SK-N-SH (cell line): ENCODE results near the gene DPF3. TPM values are rescaled to one million over a fixed set of nuclear protein-coding genes. Genes with fewer than 3 reads are reported as not detected.

ENCODE experiments used
- CTCF ChIA-PET: fragments of 300-600, 350-600 bp; formaldehyde crosslinking; extraction: SDS; loops from one replicate; lab custom pipeline; 2021; lab: Yijun Ruan, JAX
- POLR2A ChIA-PET: fragments of 350-600 bp; sonication (Branson Sonifier 250); formaldehyde crosslinking; extraction: SDS; loops from one replicate; lab custom pipeline; 2020; ENCODE audit warnings: antibody characterized with exemption, inconsistent platforms; lab: Yijun Ruan, JAX
- DNase-seq: peaks from one replicate; pipeline ENCODE4 v3.0.0; 2012
- H2AFZ ChIP-seq: fragments of 200-600 bp; sonication (generic); 2 replicates; pipeline ENCODE4 v1.8.1; 2016; ENCODE audit warnings: antibody characterized with exemption, mild to moderate bottlenecking, low read depth
- H3F3A ChIP-seq: fragments of 200-600 bp; sonication (generic); replicated peaks from 2 replicates; pipeline ENCODE3; 2016; ENCODE audit warnings: antibody characterized with exemption, mild to moderate bottlenecking; ENCODE audit not compliant: insufficient read depth
- H3K27ac ChIP-seq, 2 experiments: fragments of 200-500 bp in 1 of 2; fragments of 200-600 bp in 1 of 2; sonication (Bioruptor generic) in 1 of 2; sonication (generic), shearing (Covaris generic) in 1 of 2; 2 replicates each; pipeline versions ENCODE4 v1.5.1 to v1.6.1; 2014 to 2016; ENCODE audit warnings: low read depth in 2 of 2, inconsistent platforms in 1 of 2, low read length in 1 of 2, mild to moderate bottlenecking in 1 of 2, mixed read lengths in 1 of 2
- H3K27me3 ChIP-seq: fragments of 200-600 bp; sonication (generic), shearing (Covaris generic); 2 replicates; pipeline ENCODE4 v1.6.1; 2016; ENCODE audit warnings: mixed run types; ENCODE audit not compliant: insufficient read depth
- H3K36me3 ChIP-seq, 2 experiments: fragments of 200-500 bp in 1 of 2; fragments of 200-600 bp in 1 of 2; sonication (Bioruptor generic) in 1 of 2; sonication (generic) in 1 of 2; replicated peaks in 1 of 2; 2 replicates each; pipeline versions ENCODE3 to v1.5.1; 2014 to 2016; ENCODE audit warnings: low read length in 1 of 2, mild to moderate bottlenecking in 1 of 2; ENCODE audit not compliant: insufficient read depth in 2 of 2, control insufficient read depth in 1 of 2
- H3K4me1 ChIP-seq, 2 experiments: fragments of 200-500 bp in 1 of 2; fragments of 200-600 bp in 1 of 2; sonication (Bioruptor generic) in 1 of 2; sonication (generic), shearing (Covaris generic) in 1 of 2; 2 replicates each; pipeline versions ENCODE4 v1.5.1 to v1.6.1; 2014 to 2016; ENCODE audit warnings: low read depth in 1 of 2, low read length in 1 of 2, mixed run types in 1 of 2; ENCODE audit not compliant: insufficient read depth in 2 of 2, control insufficient read depth in 1 of 2
- H3K4me2 ChIP-seq: fragments of 200-600 bp; sonication (generic), shearing (Covaris generic); 2 replicates; pipeline ENCODE4 v1.6.1; 2017; ENCODE audit warnings: mixed run types
- H3K4me3 ChIP-seq, 2 experiments: fragments of 200-500 bp in 1 of 2; fragments of 200-600 bp in 1 of 2; sonication (Bioruptor generic) in 1 of 2; sonication (generic), shearing (Covaris generic) in 1 of 2; 2 replicates each; pipeline versions ENCODE4 v1.5.1 to v1.8.1; 2014 to 2016; ENCODE audit warnings: low read depth in 2 of 2, inconsistent platforms in 1 of 2, low read length in 1 of 2, mild to moderate bottlenecking in 1 of 2, mixed read lengths in 1 of 2, moderate library complexity in 1 of 2
- H3K79me2 ChIP-seq: fragments of 200-600 bp; sonication (generic); 2 replicates; pipeline ENCODE4 v1.8.1; 2017; ENCODE audit warnings: mild to moderate bottlenecking; ENCODE audit not compliant: insufficient read depth
- H3K9ac ChIP-seq: fragments of 200-600 bp; sonication (generic); 2 replicates; pipeline ENCODE4 v1.6.1; 2017; ENCODE audit warnings: mixed run types
- H3K9me2 ChIP-seq: fragments of 200-600 bp; sonication (generic); 2 replicates; pipeline ENCODE4 v1.6.1; 2017; ENCODE audit warnings: mixed run types
- H3K9me3 ChIP-seq: fragments of 200-600 bp; sonication (generic); 2 replicates; pipeline ENCODE4 v1.6.1; 2017; ENCODE audit warnings: mixed run types, mild to moderate bottlenecking, moderate library complexity
- H4K20me1 ChIP-seq: fragments of 200-600 bp; sonication (generic); 2 replicates; pipeline ENCODE4 v1.6.1; 2017; ENCODE audit warnings: mild to moderate bottlenecking, mixed run types; ENCODE audit not compliant: insufficient read depth
- EZH2phosphoT487 ChIP-seq: fragments of 200-600 bp; sonication (generic); IDR thresholded peaks from 2 replicates; pipeline ENCODE4 v1.6.1; 2017; ENCODE audit warnings: low read depth, mixed run types, mild to moderate bottlenecking, antibody characterized with exemption, moderate library complexity, borderline replicate concordance
- FOXJ3 ChIP-seq: sonication (generic); formaldehyde crosslinking; IDR thresholded peaks from 2 replicates; pipeline ENCODE4 v1.5.1; 2020; ENCODE audit warnings: mild to moderate bottlenecking, missing genetic modification reagents
- GABPA ChIP-seq: IDR thresholded peaks from 2 replicates; pipeline ENCODE4 v1.4.0; 2012; ENCODE audit warnings: low read depth, mild to moderate bottlenecking
- JUND ChIP-seq: IDR thresholded peaks from 2 replicates; pipeline ENCODE4 v1.4.0; 2012
- MEF2A ChIP-seq: IDR thresholded peaks from 2 replicates; pipeline ENCODE4 v1.4.0; 2012; ENCODE audit warnings: low read depth, borderline replicate concordance
- NFIC ChIP-seq: IDR thresholded peaks from 2 replicates; pipeline ENCODE4 v1.4.0; 2012; ENCODE audit warnings: borderline replicate concordance
- NRF1 ChIP-seq: IDR thresholded peaks from 2 replicates; pipeline ENCODE4 v1.6.1; 2012; ENCODE audit warnings: low read depth, mild to moderate bottlenecking, low read length
- POLR2AphosphoS5 ChIP-seq: IDR thresholded peaks from 2 replicates; pipeline ENCODE4 v1.6.1; 2012; ENCODE audit warnings: low read depth, low read length
- RCOR1 ChIP-seq: fragments of 150-350 bp; IDR thresholded peaks from 2 replicates; pipeline ENCODE4 v1.6.1; 2017; ENCODE audit warnings: antibody characterized with exemption, low read length
- RXRA ChIP-seq: IDR thresholded peaks from 2 replicates; pipeline ENCODE4 v1.4.0; 2012; ENCODE audit warnings: low read depth, mild to moderate bottlenecking, borderline replicate concordance
- SMC3 ChIP-seq: IDR thresholded peaks from 2 replicates; pipeline ENCODE4 v1.6.1; 2012; ENCODE audit warnings: low read depth, low read length, improper control_type of control experiment
- TCF12 ChIP-seq: IDR thresholded peaks from 2 replicates; pipeline ENCODE4 v1.4.0; 2012
- WGBS: methylation state at CpG from one replicate; pipeline ENCODE4 v1.1.6; 2017; ENCODE audit warnings: low lambda C conversion rate; 5-methylcytosine and 5-hydroxymethylcytosine counted together
- polyA plus RNA-seq, 3 experiments: library from polyadenylated mRNA; depleted of rRNA; stranded (reverse); fragments of >200 nt; gene quantifications; 2 replicates each; pipeline ENCODE4 v1.2.3, GENCODE V29; 2012
- TF ChIP-seq, protein P1 (sequence below): fragments of 150-350 bp; IDR thresholded peaks from 2 replicates; pipeline ENCODE4 v1.6.1; 2017; ENCODE audit warnings: antibody characterized with exemption, low read length, low read depth, borderline replicate concordance
- TF ChIP-seq, protein P2 (sequence below): IDR thresholded peaks from 2 replicates; pipeline ENCODE4; 2012
- TF ChIP-seq, protein P3 (sequence below): IDR thresholded peaks from 2 replicates; pipeline ENCODE4 v1.6.1; 2012; ENCODE audit warnings: mild to moderate bottlenecking, low read depth, low read length, moderate library complexity

The DPF3 gene
- polyA plus RNA-seq, 1 of the 3 experiments (the other 2 are of a cell fraction), result 2.8 TPM

DNA sequence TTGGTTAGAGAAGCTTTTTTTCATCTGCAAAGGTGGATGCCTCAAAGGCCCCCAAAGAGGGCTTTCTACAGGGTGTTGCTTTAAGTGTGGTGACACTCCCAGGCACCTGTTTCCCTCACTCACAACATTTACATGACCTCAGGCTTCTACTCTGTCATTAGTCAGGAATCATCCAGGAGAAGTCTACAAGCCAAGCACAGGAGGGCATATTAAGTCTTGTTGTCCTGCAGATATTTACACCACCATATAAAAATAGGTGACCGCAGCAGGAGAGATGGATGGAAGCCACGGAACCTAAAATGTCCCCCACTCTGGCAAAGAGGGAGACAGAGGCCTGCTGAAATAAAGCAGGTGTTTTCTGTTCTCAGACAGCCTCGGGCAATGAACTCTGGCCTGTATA lies 7.5 kb upstream of the DPF3 start:
- CTCF ChIA-PET, result interaction anchor here (1.0 to 10.8 kb wide), 2 partner anchors 47 to 387 kb away, joined by 3 to 339 read pairs; no protein-coding TSS in a partner anchor

DNA sequence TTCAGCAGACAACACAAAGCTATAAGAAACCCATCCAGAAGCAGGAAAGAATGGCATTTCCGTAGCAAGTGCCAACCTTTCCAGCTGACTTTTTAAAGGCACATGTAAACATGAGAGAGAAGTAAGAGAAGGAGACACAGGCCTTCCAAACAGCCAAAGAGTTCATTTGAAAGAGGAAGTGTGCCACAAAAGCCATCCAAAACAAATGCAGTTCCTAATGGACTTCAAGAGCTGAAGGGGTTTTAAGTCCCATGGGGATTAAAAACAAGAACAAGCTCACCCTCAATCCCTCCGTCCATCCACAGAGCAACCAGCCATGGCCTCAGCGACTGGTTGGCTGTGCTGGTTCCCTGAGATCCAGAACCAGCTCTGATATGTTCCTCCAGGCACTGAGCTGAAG lies 4.5 kb upstream of the DPF3 start:
- Histone ChIP-seq H2AFZ (no peak overlapping the region), H3K9me3 (no peaks in the 10 kb centered on the region), H3K79me2 (no peaks in the 10 kb centered on the region), H3K4me3 (no peak overlapping the region), H3K4me1 (peaks cover 9 to 15% of the 10 kb centered on the region in 2 experiments; a peak in 3 of 4 replicates), H3K4me2 (no peak overlapping the region), H4K20me1 (no peaks in the 10 kb centered on the region), H3F3A (peaks cover 3% of the 10 kb centered on the region), H3K27me3 (no peaks in the 10 kb centered on the region; the same call in 1 of the 2 replicates), H3K9ac (no peak overlapping the region), H3K36me3 (no peaks in the 10 kb centered on the region), H3K9me2 (no peaks in the 10 kb centered on the region), H3K27ac (no peak overlapping the region)
- POLR2A ChIA-PET, result no interaction called here
- CTCF ChIA-PET, result interaction anchor here (1.2 to 10.8 kb wide), 2 partner anchors 50 to 384 kb away, joined by 3 to 339 read pairs; no protein-coding TSS in a partner anchor
- DNase-seq, result no peak
- 58% methylated on average over 3 of the region's 3 CpGs for WGBS
- no peak for TF ChIP-seq GABPA
- no peak for TF ChIP-seq FOXJ3 (CRISPR knock-in tag)
- no peak for TF ChIP-seq SMC3
- TF ChIP-seq POLR2AphosphoS5, result no peak
- TF ChIP-seq JUND, result no peak
- no peak for TF ChIP-seq EZH2phosphoT487
- TF ChIP-seq RXRA, result no peak
- TF ChIP-seq, protein P1, sequence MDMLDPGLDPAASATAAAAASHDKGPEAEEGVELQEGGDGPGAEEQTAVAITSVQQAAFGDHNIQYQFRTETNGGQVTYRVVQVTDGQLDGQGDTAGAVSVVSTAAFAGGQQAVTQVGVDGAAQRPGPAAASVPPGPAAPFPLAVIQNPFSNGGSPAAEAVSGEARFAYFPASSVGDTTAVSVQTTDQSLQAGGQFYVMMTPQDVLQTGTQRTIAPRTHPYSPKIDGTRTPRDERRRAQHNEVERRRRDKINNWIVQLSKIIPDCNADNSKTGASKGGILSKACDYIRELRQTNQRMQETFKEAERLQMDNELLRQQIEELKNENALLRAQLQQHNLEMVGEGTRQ, result no peak
- TF ChIP-seq, protein P2, sequence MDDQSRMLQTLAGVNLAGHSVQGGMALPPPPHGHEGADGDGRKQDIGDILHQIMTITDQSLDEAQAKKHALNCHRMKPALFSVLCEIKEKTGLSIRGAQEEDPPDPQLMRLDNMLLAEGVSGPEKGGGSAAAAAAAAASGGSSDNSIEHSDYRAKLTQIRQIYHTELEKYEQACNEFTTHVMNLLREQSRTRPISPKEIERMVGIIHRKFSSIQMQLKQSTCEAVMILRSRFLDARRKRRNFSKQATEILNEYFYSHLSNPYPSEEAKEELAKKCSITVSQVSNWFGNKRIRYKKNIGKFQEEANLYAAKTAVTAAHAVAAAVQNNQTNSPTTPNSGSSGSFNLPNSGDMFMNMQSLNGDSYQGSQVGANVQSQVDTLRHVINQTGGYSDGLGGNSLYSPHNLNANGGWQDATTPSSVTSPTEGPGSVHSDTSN, result no peak
- TF ChIP-seq RCOR1, result no peak
- TF ChIP-seq, protein P3, sequence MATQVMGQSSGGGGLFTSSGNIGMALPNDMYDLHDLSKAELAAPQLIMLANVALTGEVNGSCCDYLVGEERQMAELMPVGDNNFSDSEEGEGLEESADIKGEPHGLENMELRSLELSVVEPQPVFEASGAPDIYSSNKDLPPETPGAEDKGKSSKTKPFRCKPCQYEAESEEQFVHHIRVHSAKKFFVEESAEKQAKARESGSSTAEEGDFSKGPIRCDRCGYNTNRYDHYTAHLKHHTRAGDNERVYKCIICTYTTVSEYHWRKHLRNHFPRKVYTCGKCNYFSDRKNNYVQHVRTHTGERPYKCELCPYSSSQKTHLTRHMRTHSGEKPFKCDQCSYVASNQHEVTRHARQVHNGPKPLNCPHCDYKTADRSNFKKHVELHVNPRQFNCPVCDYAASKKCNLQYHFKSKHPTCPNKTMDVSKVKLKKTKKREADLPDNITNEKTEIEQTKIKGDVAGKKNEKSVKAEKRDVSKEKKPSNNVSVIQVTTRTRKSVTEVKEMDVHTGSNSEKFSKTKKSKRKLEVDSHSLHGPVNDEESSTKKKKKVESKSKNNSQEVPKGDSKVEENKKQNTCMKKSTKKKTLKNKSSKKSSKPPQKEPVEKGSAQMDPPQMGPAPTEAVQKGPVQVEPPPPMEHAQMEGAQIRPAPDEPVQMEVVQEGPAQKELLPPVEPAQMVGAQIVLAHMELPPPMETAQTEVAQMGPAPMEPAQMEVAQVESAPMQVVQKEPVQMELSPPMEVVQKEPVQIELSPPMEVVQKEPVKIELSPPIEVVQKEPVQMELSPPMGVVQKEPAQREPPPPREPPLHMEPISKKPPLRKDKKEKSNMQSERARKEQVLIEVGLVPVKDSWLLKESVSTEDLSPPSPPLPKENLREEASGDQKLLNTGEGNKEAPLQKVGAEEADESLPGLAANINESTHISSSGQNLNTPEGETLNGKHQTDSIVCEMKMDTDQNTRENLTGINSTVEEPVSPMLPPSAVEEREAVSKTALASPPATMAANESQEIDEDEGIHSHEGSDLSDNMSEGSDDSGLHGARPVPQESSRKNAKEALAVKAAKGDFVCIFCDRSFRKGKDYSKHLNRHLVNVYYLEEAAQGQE, result no peak

More for the DNA sequence above, 7.5 kb upstream of the DPF3 start:
- Histone ChIP-seq H3K4me1 (peaks cover 0 to 9% of the 10 kb centered on the region in 2 experiments; a peak in 1 of 4 replicates), H3F3A (no peaks in the 10 kb centered on the region), H4K20me1 (no peaks in the 10 kb centered on the region), H3K27me3 (no peaks in the 10 kb centered on the region), H3K9me3 (no peaks in the 10 kb centered on the region), H3K79me2 (no peaks in the 10 kb centered on the region), H3K4me2 (no peak overlapping the region), H3K9ac (no peak overlapping the region), H3K27ac (no peak overlapping the region), H3K36me3 (no peaks in the 10 kb centered on the region), H3K4me3 (no peak overlapping the region), H3K9me2 (no peaks in the 10 kb centered on the region), H2AFZ (no peak overlapping the region)
- 57% methylated on average over 3 of the region's 3 CpGs for WGBS
- no peak for DNase-seq
- POLR2A ChIA-PET, result no interaction called here
- TF ChIP-seq GABPA (no peak), JUND (no peak), RXRA (no peak), NRF1 (no peak), MEF2A (no peak), TCF12 (no peak), NFIC (no peak)
- TF ChIP-seq, protein P3, result no peak
